Activated T-helper 17 cell treated with anti-CD3 and anti-CD28 coated beads, Interleukin-2, amount 50 U/mL, for 72 hours (primary cell): ENCODE results near the gene LPAR3. TPM values are rescaled to one million over a fixed set of nuclear protein-coding genes. Genes with fewer than 3 reads are reported as not detected.

Experiments used
- ATAC-seq: fragments of 150-1000 bp; cut with Tn5 transposase; replicated peaks from 2 replicates; pipeline ENCODE4 v1.10.0; 2021; ENCODE audit warnings: mild to moderate bottlenecking, moderate library complexity
- H3K27ac Mint-ChIP-seq: one replicate; pipeline ENCODE4 v1.8.0; 2022; ENCODE audit warnings: mixed read lengths
- H3K27me3 Mint-ChIP-seq: one replicate; pipeline ENCODE4 v1.8.0; 2022; ENCODE audit warnings: mixed read lengths
- H3K36me3 Mint-ChIP-seq: one replicate; pipeline ENCODE4 v1.8.0; 2022; ENCODE audit warnings: low read depth, mild to moderate bottlenecking, mixed read lengths
- H3K4me1 Mint-ChIP-seq: one replicate; pipeline ENCODE4 v1.8.0; 2022; ENCODE audit warnings: mixed read lengths
- H3K4me3 Mint-ChIP-seq: one replicate; pipeline ENCODE4 v1.8.0; 2022; ENCODE audit warnings: mild to moderate bottlenecking, mixed read lengths
- H3K9me3 Mint-ChIP-seq: one replicate; pipeline ENCODE4 v1.8.0; 2022; ENCODE audit warnings: mixed read lengths
- total RNA-seq, 2 donors: library from RNA; stranded (reverse); gene quantifications; one replicate each; pipeline ENCODE4 v1.2.3, GENCODE V29; 2022

The LPAR3 gene
- total RNA-seq, 2 donors from 2014 or later: 1.1 TPM; not detected in 1

DNA sequence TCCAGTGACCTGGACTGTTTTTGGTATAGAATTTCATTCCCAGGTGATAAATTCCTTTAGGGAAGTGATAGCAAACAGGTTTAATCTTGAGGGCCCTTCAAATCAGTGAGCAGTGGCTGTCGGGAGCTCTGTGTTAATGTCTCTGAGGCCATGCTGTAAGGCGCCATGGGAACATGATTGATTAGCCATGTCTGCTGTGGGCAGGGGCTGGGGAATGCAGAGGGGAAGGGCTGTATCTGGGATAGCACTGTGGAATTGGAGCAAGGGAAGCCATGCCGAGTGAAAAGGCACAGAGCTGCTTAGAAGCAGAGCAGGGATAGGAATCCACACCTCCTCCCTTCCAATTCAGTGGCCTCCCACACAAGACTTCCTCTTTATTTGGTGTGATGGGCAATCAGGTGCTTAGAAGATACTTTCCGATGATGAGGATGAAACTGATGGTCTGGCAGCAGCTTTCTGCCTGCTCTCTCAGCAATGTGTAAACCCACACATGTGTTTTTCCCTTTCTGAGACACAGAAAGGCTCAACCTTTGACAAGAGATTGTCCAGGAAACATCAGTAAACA, 119.0 kb downstream of the LPAR3 start:
- Mint-ChIP-seq H3K4me1 (no peaks in the 10 kb centered on the region), H3K27ac (no peak overlapping the region), H3K9me3 (no peaks in the 10 kb centered on the region), H3K27me3 (peaks cover 4% of the 10 kb centered on the region), H3K36me3 (no peaks in the 10 kb centered on the region), H3K4me3 (no peak overlapping the region)
- no peak for ATAC-seq

DNA sequence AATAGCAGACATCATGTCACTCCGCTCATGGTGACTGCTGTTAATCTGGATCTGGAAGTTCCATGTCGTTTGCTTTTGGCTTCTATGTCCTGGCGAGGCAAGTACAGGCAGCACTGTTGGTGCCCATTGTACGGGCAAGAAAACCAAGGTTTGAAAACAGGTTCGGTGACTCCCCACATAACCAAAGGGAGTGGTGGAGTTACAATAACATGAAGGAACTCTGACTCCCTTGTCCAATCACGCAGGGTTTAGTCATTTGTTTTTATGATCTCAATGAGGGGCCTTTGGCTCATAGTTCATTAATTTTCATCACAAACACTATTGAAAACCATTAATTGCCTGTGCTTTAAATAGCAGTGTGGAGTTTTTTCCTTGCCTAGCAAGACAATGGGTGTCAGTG, 119.8 kb downstream of the LPAR3 start:
- H3K27ac Mint-ChIP-seq: no peak overlapping the region
- H3K4me1 Mint-ChIP-seq: no peaks in the 10 kb centered on the region
- no peaks in the 10 kb centered on the region for H3K36me3 Mint-ChIP-seq
- H3K27me3 Mint-ChIP-seq: peaks cover 9% of the 10 kb centered on the region
- no peak overlapping the region for H3K4me3 Mint-ChIP-seq
- ATAC-seq: no peak
- no peaks in the 10 kb centered on the region for H3K9me3 Mint-ChIP-seq

DNA sequence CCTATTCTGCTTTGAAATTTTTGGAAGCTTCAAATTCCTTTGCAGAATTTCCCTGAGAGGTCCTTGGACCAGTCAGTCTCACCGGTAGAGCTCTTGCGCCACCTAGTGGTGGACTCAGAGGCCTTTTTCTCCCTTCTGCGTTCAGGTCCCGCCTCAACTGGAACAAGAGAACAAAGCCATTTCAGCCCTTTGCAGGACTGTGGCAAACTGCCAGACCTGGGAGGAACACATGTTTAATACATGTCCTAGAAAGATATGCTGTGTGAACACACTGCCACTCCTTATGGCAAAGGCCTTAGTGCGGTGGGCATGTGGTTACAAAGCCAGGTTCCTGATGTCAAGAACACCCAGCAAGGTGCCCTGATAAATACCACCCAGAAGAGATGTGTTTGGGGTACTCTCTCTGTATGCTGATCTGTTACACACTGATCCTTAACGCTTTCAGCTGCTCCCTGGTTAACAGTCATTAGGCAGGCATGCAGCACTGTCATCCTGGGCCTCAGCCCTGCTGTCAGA, 120.5 kb downstream of the LPAR3 start:
- no peaks in the 10 kb centered on the region for H3K36me3 Mint-ChIP-seq
- peaks cover 9% of the 10 kb centered on the region for H3K27me3 Mint-ChIP-seq
- ATAC-seq: peak; percentile 74
- no peak overlapping the region for H3K4me3 Mint-ChIP-seq
- H3K27ac Mint-ChIP-seq: no peak overlapping the region
- H3K4me1 Mint-ChIP-seq: no peaks in the 10 kb centered on the region
- no peaks in the 10 kb centered on the region for H3K9me3 Mint-ChIP-seq

DNA sequence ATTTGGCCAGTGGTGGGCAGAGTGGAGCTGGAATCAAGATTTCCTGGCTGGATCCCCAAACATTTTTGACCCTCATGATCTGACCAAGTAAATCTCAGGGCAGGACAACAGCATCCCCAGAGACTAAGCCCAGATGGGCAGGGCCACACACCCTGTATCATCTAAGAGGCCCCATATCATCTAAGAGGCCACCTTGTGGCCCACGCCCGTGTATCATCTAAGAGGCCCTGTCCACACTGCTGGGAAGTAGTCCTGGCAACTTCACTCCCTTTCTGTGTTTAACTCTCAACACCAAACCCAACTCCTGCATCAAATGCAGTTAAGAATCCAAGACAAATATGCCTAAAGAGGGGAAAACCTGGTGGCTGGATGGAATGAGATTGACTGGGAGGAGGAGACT, 121.1 kb downstream of the LPAR3 start:
- ATAC-seq: no peak
- H3K4me1 Mint-ChIP-seq: no peaks in the 10 kb centered on the region
- H3K27me3 Mint-ChIP-seq: peaks cover 9% of the 10 kb centered on the region
- H3K4me3 Mint-ChIP-seq: no peak overlapping the region
- H3K9me3 Mint-ChIP-seq: no peaks in the 10 kb centered on the region
- H3K36me3 Mint-ChIP-seq: no peaks in the 10 kb centered on the region
- H3K27ac Mint-ChIP-seq: no peak overlapping the region

DNA sequence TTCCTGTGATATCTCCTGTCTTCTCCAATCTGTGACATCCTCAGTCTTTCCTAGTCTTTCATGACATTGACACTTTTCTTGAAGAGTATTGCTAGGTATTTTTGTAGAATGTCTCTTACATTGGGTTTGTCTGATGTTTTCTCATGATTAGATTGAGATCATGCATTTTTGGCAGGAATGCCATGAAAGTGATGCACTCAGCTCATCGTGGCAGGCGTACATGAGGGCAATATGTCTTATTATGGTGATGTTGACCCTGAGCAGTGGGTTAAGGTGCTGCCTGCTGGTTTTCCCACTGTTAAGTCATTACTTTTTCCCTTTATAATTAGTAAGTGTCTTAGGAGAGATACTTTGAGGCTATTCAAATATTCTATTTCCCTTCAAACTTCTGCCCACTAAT, 122.5 kb downstream of the LPAR3 start:
- no peaks in the 10 kb centered on the region for H3K4me1 Mint-ChIP-seq
- H3K9me3 Mint-ChIP-seq: no peaks in the 10 kb centered on the region
- ATAC-seq: no peak
- no peak overlapping the region for H3K4me3 Mint-ChIP-seq
- no peaks in the 10 kb centered on the region for H3K36me3 Mint-ChIP-seq
- H3K27ac Mint-ChIP-seq: no peak overlapping the region
- peaks cover 18% of the 10 kb centered on the region for H3K27me3 Mint-ChIP-seq

DNA sequence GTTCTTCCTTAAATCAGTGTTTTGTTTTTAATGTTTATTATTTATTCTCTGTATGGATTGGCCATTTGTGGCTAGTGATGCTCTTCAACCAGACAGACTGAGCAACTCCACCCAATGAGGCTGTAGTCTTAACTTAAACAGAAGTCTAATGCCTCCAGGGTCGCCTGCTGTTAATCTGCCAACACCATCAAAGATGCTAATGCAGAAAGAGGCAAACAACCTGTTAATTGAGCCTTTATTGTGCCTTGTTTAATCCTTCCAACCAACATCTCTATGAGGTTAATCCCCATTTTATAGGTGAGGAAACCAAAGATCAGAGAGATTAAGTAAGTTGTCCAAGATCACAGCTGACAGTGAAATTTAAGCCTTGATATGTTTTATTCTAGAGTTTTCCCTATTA, 123.4 kb downstream of the LPAR3 start:
- Mint-ChIP-seq H3K36me3 (no peaks in the 10 kb centered on the region), H3K9me3 (no peaks in the 10 kb centered on the region), H3K4me1 (no peaks in the 10 kb centered on the region), H3K27ac (no peak overlapping the region), H3K4me3 (no peak overlapping the region), H3K27me3 (peaks cover 23% of the 10 kb centered on the region)
- ATAC-seq: no peak

DNA sequence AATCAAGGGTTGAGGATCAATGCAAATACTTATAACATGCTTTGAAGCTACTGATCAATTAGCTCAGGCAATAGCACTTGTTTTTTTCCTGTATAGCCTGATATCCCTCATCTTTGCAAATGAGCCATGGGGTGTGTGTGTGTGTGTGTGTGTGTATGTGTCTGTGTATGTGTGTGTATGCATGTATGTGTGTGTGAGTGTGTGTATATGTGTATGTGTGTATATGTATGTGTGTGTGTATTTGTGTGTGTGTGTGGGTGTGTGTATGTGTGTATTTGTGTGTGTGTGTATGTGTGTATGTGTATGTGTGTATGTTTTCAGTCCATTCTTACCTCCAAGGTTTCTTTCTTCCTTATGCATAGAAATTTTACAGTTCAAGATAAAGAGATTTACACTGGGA, 124.4 kb downstream of the LPAR3 start:
- Mint-ChIP-seq H3K27ac (no peak overlapping the region), H3K27me3 (peaks cover 29% of the 10 kb centered on the region), H3K4me3 (no peak overlapping the region), H3K36me3 (no peaks in the 10 kb centered on the region), H3K9me3 (no peaks in the 10 kb centered on the region), H3K4me1 (no peaks in the 10 kb centered on the region)
- ATAC-seq: no peak

DNA sequence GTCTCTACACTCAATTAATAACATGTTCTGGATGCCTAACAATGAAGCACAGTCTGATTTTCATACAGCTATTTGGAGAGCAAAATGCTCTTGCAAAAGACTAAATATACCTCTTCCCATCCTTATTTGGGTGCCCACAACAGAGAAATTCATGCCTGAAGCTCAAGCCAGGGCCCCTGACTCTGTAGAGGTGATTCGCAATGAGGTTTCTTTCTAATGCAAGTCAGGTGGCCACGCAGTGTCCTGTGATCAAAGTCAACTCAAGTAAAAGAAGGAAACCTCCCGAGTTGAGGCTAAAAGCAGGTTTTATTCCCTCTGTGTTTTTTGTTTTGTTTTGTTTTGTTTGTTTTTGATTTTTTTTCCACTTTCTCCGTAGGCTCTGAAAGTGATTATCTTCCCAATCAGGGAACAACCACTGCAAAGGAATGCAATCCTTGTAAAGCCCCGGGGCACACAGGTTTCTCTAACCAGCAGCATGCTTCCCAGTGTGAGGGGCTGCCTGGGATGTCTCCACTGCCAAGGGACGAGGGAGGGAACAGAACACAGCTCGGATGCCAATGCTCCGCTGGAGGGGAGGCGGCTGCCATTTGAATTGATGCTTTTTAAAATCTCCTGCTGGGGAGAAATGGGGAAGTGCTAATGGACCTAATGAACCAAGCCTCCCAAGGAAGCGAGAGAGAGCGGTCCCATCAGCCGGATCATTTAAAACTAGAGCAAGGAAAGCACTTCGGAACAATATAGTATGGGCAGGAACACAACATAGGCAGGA, 128.9 kb downstream of the LPAR3 start:
- Mint-ChIP-seq H3K27me3 (peaks cover 37% of the 10 kb centered on the region), H3K9me3 (no peaks in the 10 kb centered on the region), H3K4me1 (peaks cover 2% of the 10 kb centered on the region)

DNA sequence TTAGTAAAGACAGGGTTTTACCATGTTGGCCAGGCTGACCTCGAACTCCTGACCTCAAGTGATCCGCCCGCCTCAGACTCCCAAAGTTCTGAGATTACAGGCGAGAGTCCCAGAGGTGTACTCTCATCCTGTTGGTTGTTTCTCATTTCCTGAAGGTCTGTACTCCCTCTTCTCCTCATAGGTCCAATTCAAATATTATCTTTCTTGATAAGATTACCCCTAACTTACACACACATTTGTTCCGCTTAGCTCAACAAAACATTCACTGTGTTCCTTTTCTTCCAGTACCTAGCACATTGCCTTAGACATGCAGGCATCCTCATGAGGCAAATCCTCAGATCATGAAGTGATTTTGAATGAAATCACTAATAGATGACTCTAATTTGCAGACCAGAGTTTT, 130.3 kb downstream of the LPAR3 start:
- no peak for ATAC-seq
- Mint-ChIP-seq H3K4me3 (no peak overlapping the region), H3K9me3 (no peaks in the 10 kb centered on the region), H3K4me1 (peaks cover 9% of the 10 kb centered on the region), H3K27ac (no peak overlapping the region), H3K27me3 (peaks cover 37% of the 10 kb centered on the region), H3K36me3 (no peaks in the 10 kb centered on the region)

More for the DNA sequence above, 128.9 kb downstream of the LPAR3 start:
- ATAC-seq: no peak
- Mint-ChIP-seq H3K27ac (no peak overlapping the region), H3K4me3 (no peak overlapping the region), H3K36me3 (no peaks in the 10 kb centered on the region)

Other genes starting within 250 kb of the LPAR3 start
- gene SSX2IP, start 202.7 kb downstream of the LPAR3 start, total RNA-seq: 10 to 100 TPM in 1 of 2 donors, 1 to 10 TPM in 1; 4.1 to 10.7 TPM
- 10 to 100 TPM; 25.6 to 43.8 TPM for gene MCOLN2, start 103.9 kb upstream of the LPAR3 start, total RNA-seq
- under 1 TPM; 0.43 to 0.90 TPM for gene MCOLN3, start 155.3 kb upstream of the LPAR3 start, total RNA-seq